H1 (cell line): Measurements from ENCODE around the gene SCP2. TPM values are rescaled to one million over a fixed set of nuclear protein-coding genes. Genes with fewer than 3 reads are reported as not detected.

Experiments used
- CTCF ChIA-PET: fragments of 300-600 bp; sonication (Branson Sonifier 250); formaldehyde crosslinking; loops from one replicate; lab custom pipeline; 2021; ENCODE audit not compliant: partially characterized antibody; lab: Charles Lee
- POLR2A ChIA-PET: fragments of 300-600 bp; sonication (Branson Sonifier 250); formaldehyde crosslinking; loops from one replicate; lab custom pipeline; 2021; ENCODE audit warnings: inconsistent platforms; ENCODE audit not compliant: partially characterized antibody; lab: Charles Lee
- DNase-seq, 2 experiments: peaks; one replicate each; pipeline versions ENCODE4 v3.0.0 to v3.0.0-alpha.2; 2010 to 2022; ENCODE audit warnings: low spot score in 2 of 2, low read depth in 1 of 2, mixed read lengths in 1 of 2
- FAIRE-seq: peaks from 2 replicates; lab custom pipeline; 2011; peaks lifted over from hg19 to GRCh38; lab: Jason Lieb, UNC
- H2AFZ ChIP-seq: 2 replicates; pipeline ENCODE4 v1.8.1; 2012; ENCODE audit warnings: low read length, inconsistent platforms
- H2AK5ac ChIP-seq: 2 replicates; pipeline ENCODE4 v1.6.1; 2013; ENCODE audit warnings: low read depth, low read length
- H2BK120ac ChIP-seq: replicated peaks from 2 replicates; pipeline ENCODE3; 2013; ENCODE audit warnings: low read depth, low read length, inconsistent platforms
- H2BK12ac ChIP-seq: 2 replicates; pipeline ENCODE4 v1.6.1; 2013; ENCODE audit warnings: low read depth, low read length
- H2BK15ac ChIP-seq: 2 replicates; pipeline ENCODE4 v1.6.1; 2013; ENCODE audit warnings: low read length
- H2BK20ac ChIP-seq: 2 replicates; pipeline ENCODE4 v1.6.1; 2013; ENCODE audit warnings: low read length
- H2BK5ac ChIP-seq: 2 replicates; pipeline ENCODE4 v1.6.1; 2013; ENCODE audit warnings: low read depth, low read length
- H3K14ac ChIP-seq: 2 replicates; pipeline ENCODE4 v1.6.1; 2013; ENCODE audit warnings: inconsistent platforms; ENCODE audit not compliant: insufficient read length
- H3K18ac ChIP-seq: 2 replicates; pipeline ENCODE4 v1.6.1; 2013; ENCODE audit warnings: low read length; ENCODE audit errors: extremely low read depth
- H3K23ac ChIP-seq: 2 replicates; pipeline ENCODE4 v1.6.1; 2013; ENCODE audit warnings: inconsistent platforms; ENCODE audit not compliant: insufficient read length
- H3K23me2 ChIP-seq: 2 replicates; pipeline ENCODE4 v1.6.1; 2013; ENCODE audit warnings: low read depth, low read length
- H3K27ac ChIP-seq: 2 replicates; pipeline ENCODE4 v1.6.1; 2011; ENCODE audit warnings: low read depth, low read length, inconsistent platforms
- H3K27me3 ChIP-seq, 4 experiments: replicated peaks in 1 of 4; 1 replicate in 1 of 4; 2 replicates in 3 of 4; pipeline versions ENCODE4 v1.6.1 to v1.8.1; 2011 to 2013; ENCODE audit warnings: low read length in 3 of 4, mild to moderate bottlenecking in 3 of 4, inconsistent platforms in 2 of 4, mixed read lengths in 2 of 4, moderate library complexity in 1 of 4; ENCODE audit not compliant: control insufficient read depth in 3 of 4, insufficient read depth in 3 of 4; ENCODE audit errors: extremely low read depth in 1 of 4
- H3K36me3 ChIP-seq, 4 experiments: 2 replicates each; pipeline versions ENCODE4 v1.6.1 to v1.8.1; 2011 to 2013; ENCODE audit warnings: mild to moderate bottlenecking in 4 of 4, low read length in 3 of 4, moderate library complexity in 2 of 4, control low read depth in 1 of 4, inconsistent platforms in 1 of 4; ENCODE audit not compliant: insufficient read depth in 4 of 4, control insufficient read depth in 2 of 4
- H3K4ac ChIP-seq: replicated peaks from 2 replicates; pipeline ENCODE3; 2013; ENCODE audit warnings: low read length, low read depth, mixed read lengths, inconsistent platforms; ENCODE audit not compliant: insufficient read length
- H3K4me1 ChIP-seq, 4 experiments: replicated peaks in 1 of 4; 1 replicate in 1 of 4; 2 replicates in 3 of 4; pipeline versions ENCODE4 v1.6.1 to v1.8.1; 2011 to 2013; ENCODE audit warnings: low read length in 3 of 4, inconsistent platforms in 2 of 4, mixed read lengths in 1 of 4; ENCODE audit not compliant: insufficient read depth in 4 of 4, control insufficient read depth in 3 of 4
- H3K4me2 ChIP-seq, 2 experiments: 2 replicates each; pipeline versions ENCODE4 v1.6.1 to v1.8.1; 2011 to 2013; ENCODE audit warnings: low read depth in 2 of 2, low read length in 2 of 2, control low read depth in 1 of 2, inconsistent platforms in 1 of 2, mild to moderate bottlenecking in 1 of 2; ENCODE audit not compliant: insufficient read depth in 1 of 2
- H3K4me3 ChIP-seq, 4 experiments: fragments of 200-600, 300-600 bp in 1 of 4; sonication (generic), shearing (Covaris generic), sonication (Bioruptor Twin) in 1 of 4; 2 replicates each; pipeline versions ENCODE4 v1.5.1 to v1.8.1; 2011 to 2016; ENCODE audit warnings: low read length in 4 of 4, low read depth in 3 of 4, control low read depth in 2 of 4, inconsistent platforms in 2 of 4, mild to moderate bottlenecking in 2 of 4, mixed read lengths in 1 of 4, moderate library complexity in 1 of 4; ENCODE audit not compliant: insufficient read depth in 2 of 4; ENCODE audit errors: extremely low read depth in 1 of 4
- H3K56ac ChIP-seq: replicated peaks from 2 replicates; pipeline ENCODE3; 2013; ENCODE audit warnings: low read depth, mild to moderate bottlenecking, mixed read lengths, low read length, inconsistent platforms; ENCODE audit not compliant: insufficient read length
- H3K79me1 ChIP-seq: 2 replicates; pipeline ENCODE4 v1.6.1; 2013; ENCODE audit warnings: low read depth, low read length, control low read depth
- H3K79me2 ChIP-seq, 2 experiments: 2 replicates each; pipeline versions ENCODE4 v1.6.1 to v1.8.1; 2012 to 2013; ENCODE audit warnings: low read length in 2 of 2, mild to moderate bottlenecking in 2 of 2, inconsistent platforms in 1 of 2; ENCODE audit not compliant: insufficient read depth in 2 of 2, control insufficient read depth in 1 of 2
- H3K9ac ChIP-seq, 4 experiments: replicated peaks in 1 of 4; 1 replicate in 1 of 4; 2 replicates in 3 of 4; pipeline versions ENCODE4 v1.6.1 to v1.8.1; 2011 to 2013; ENCODE audit warnings: low read depth in 3 of 4, low read length in 3 of 4, control low read depth in 2 of 4, mild to moderate bottlenecking in 2 of 4, moderate library complexity in 2 of 4, inconsistent platforms in 1 of 4; ENCODE audit errors: extremely low read depth in 1 of 4
- H3K9me3 ChIP-seq, 2 experiments: 2 replicates each; pipeline versions ENCODE4 v1.6.1 to v1.8.1; 2012 to 2013; ENCODE audit warnings: mild to moderate bottlenecking in 2 of 2, moderate library complexity in 2 of 2, control low read depth in 1 of 2, inconsistent platforms in 1 of 2, low read depth in 1 of 2, low read length in 1 of 2, mixed read lengths in 1 of 2; ENCODE audit not compliant: insufficient read depth in 2 of 2
- H4K20me1 ChIP-seq, 2 experiments: replicated peaks in 1 of 2; 2 replicates each; pipeline versions ENCODE3 to v1.8.1; 2011 to 2013; ENCODE audit warnings: inconsistent platforms in 2 of 2, low read length in 2 of 2, mild to moderate bottlenecking in 1 of 2; ENCODE audit not compliant: insufficient read depth in 2 of 2, control insufficient read depth in 1 of 2
- H4K5ac ChIP-seq: 2 replicates; pipeline ENCODE4 v1.6.1; 2013; ENCODE audit warnings: low read length, low read depth, mixed read lengths, inconsistent platforms; ENCODE audit not compliant: insufficient read length
- H4K8ac ChIP-seq: 2 replicates; pipeline ENCODE4 v1.8.0; 2013; ENCODE audit warnings: mild to moderate bottlenecking, moderate library complexity, low read length, inconsistent platforms; ENCODE audit not compliant: insufficient read depth; ENCODE audit errors: extremely low read depth
- H4K91ac ChIP-seq: replicated peaks from 2 replicates; pipeline ENCODE3; 2013; ENCODE audit warnings: low read length, mixed read lengths, inconsistent platforms; ENCODE audit not compliant: insufficient read length
- BRCA1 ChIP-seq: IDR thresholded peaks from 2 replicates; pipeline ENCODE4 v1.6.1; 2012; ENCODE audit warnings: low read depth, low read length, improper control_type of control experiment
- EZH2 ChIP-seq: fragments of 200-600 bp; sonication (generic); IDR thresholded peaks from 2 replicates; pipeline ENCODE4 v1.7.1; 2012; ENCODE audit warnings: low read depth, mild to moderate bottlenecking, moderate library complexity, low read length, inconsistent platforms; ENCODE audit not compliant: severe bottlenecking
- HDAC2 ChIP-seq, 2 experiments: fragments of 300-600 bp in 1 of 2; sonication (generic) in 1 of 2; IDR thresholded peaks; 2 replicates each; pipeline ENCODE4 v1.6.1; 2011 to 2012; ENCODE audit warnings: low read depth in 2 of 2, low read length in 2 of 2, mild to moderate bottlenecking in 2 of 2, moderate library complexity in 2 of 2, borderline replicate concordance in 1 of 2, inconsistent platforms in 1 of 2
- MAFK ChIP-seq: IDR thresholded peaks from 2 replicates; pipeline ENCODE4 v1.6.1; 2012; ENCODE audit warnings: low read depth, mild to moderate bottlenecking, improper control_type of control experiment, low read length
- NANOG ChIP-seq: IDR thresholded peaks from 2 replicates; pipeline ENCODE4 v1.6.1; 2011; ENCODE audit warnings: low read length, low read depth, mild to moderate bottlenecking, inconsistent platforms; ENCODE audit not compliant: insufficient read depth, poor library complexity, severe bottlenecking
- NRF1 ChIP-seq: IDR thresholded peaks from 2 replicates; pipeline ENCODE4 v1.6.1; 2011; ENCODE audit warnings: mild to moderate bottlenecking, low read depth, low read length, improper control_type of control experiment
- SIN3A ChIP-seq, 2 experiments: IDR thresholded peaks in 1 of 2; conservative IDR thresholded peaks in 1 of 2; 2 replicates each; pipeline ENCODE4 v1.6.1; 2011 to 2012; ENCODE audit warnings: low read length in 2 of 2, improper control_type of control experiment in 1 of 2, low read depth in 1 of 2, mild to moderate bottlenecking in 1 of 2
- SIRT6 ChIP-seq: IDR thresholded peaks from one replicate; pipeline ENCODE4 v1.7.1; 2012; ENCODE audit warnings: low read length, inconsistent platforms
- TBP ChIP-seq: IDR thresholded peaks from 2 replicates; pipeline ENCODE4 v1.6.1; 2011; ENCODE audit warnings: low read depth, low read length, improper control_type of control experiment
- TCF12 ChIP-seq: IDR thresholded peaks from 2 replicates; pipeline ENCODE4 v1.6.1; 2011; ENCODE audit warnings: low read depth, mild to moderate bottlenecking, low read length
- WGBS, 2 experiments: shearing (Covaris generic) in 1 of 2; methylation state at CpG; one replicate each; pipeline versions ENCODE4 v1.1.6 to v1.1.7; 2013 to 2015; ENCODE audit warnings: low lambda C conversion rate in 2 of 2, mixed read lengths in 2 of 2, inconsistent platforms in 1 of 2, low coverage in 1 of 2, missing lambda C conversion rate in 1 of 2; ENCODE audit not compliant: insufficient replicate concordance in 2 of 2, insufficient coverage in 1 of 2, insufficient read length in 1 of 2; ENCODE audit errors: extremely low coverage in 1 of 2, missing lambda C conversion rate in 1 of 2; 5-methylcytosine and 5-hydroxymethylcytosine counted together
- polyA plus RNA-seq, 7 experiments: library from polyadenylated mRNA; depleted of rRNA in 3 of 7; stranded (reverse) in 5 of 7; unstranded in 2 of 7; fragments of >200 nt in 5 of 7; fragments of 200-250 nt in 2 of 7; gene quantifications; 1 replicate in 5 of 7; 2 replicates in 1 of 7; 4 replicates in 1 of 7; pipeline versions ENCODE4 v1.2.1 to v1.2.3, GENCODE V29; 2011 to 2013; ENCODE audit warnings: missing spikeins in 2 of 7, mixed read lengths in 2 of 7
- total RNA-seq: library from RNA; stranded (reverse); fragmentation: NEBNext Ultra II Directional; extraction: Animal tissue kit (Norgen Biotek cat#: 25700); gene quantifications from 2 replicates; pipeline ENCODE4 v1.2.1, GENCODE V29; 2021
- TF ChIP-seq, protein P1 (sequence below): IDR thresholded peaks from 2 replicates; pipeline ENCODE4 v1.6.1; 2012; ENCODE audit warnings: inconsistent platforms
- TF ChIP-seq, protein P2 (sequence below): IDR thresholded peaks from 2 replicates; pipeline ENCODE4 v1.6.1; 2011; ENCODE audit warnings: low read length, improper control_type of control experiment

Gene SCP2
- total and polyA plus RNA-seq, 2 of the 8 experiments (the other 6 are each of a cell fraction or from before 2014, with no cell fraction given), result 20.9 to 54.3 TPM

DNA sequence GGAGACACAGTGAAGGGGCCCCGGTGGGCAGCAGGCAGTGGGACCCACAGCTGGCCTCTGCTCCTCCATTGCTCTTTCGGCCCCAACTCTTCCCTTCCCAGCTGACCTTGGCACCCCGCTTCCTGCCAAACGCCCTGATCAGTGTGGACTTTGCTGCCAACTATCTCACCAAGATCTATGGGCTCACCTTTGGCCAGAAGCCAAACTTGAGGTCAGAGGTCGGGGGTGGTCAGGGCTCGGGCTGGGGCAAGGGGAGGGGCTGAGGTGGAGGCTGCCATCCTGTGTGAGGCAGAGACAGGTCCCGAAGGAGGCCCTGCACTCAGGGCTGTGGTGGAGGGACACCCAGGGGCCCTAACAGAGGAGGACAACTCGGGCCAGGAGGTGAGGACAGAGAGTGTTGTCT lies 148.7 kb downstream of the SCP2 start:
- CTCF ChIA-PET, result interaction anchor here (1.0 to 5.9 kb wide), 2 partner anchors 12 to 85 kb away, joined by 3 to 23 read pairs; no protein-coding TSS in a partner anchor
- no peak overlapping the region for H4K8ac ChIP-seq
- H2BK15ac ChIP-seq, result no peak overlapping the region
- H3K23ac ChIP-seq, result no peak overlapping the region
- H3K4me2 ChIP-seq, result no peak overlapping the region
- H3K18ac ChIP-seq, result no peak overlapping the region
- no peaks in the 10 kb centered on the region; a peak in 1 of 7 replicates for H3K4me1 ChIP-seq
- no peak overlapping the region for H2BK12ac ChIP-seq
- H3K23me2 ChIP-seq, result peaks cover 2% of the 10 kb centered on the region; the same call in 1 of the 2 replicates
- H3K4ac ChIP-seq, result no peak overlapping the region
- no peaks in the 10 kb centered on the region for H4K20me1 ChIP-seq
- no peak overlapping the region for H3K4me3 ChIP-seq
- H2BK5ac ChIP-seq, result no peak overlapping the region
- H4K5ac ChIP-seq, result no peak overlapping the region
- DNase-seq (no peak), FAIRE-seq (no peak)
- no peak overlapping the region for H3K14ac ChIP-seq
- POLR2A ChIA-PET, result interaction anchor here (1.2 to 1.5 kb wide), 2 partner anchors 16 kb away, joined by 3 to 5 read pairs; no protein-coding TSS in a partner anchor
- H3K79me1 ChIP-seq, result no peaks in the 10 kb centered on the region
- no peak overlapping the region for H4K91ac ChIP-seq
- no peak overlapping the region for H2BK20ac ChIP-seq
- no peaks in the 10 kb centered on the region for H3K27me3 ChIP-seq
- 87% methylated on average over 8 of the region's 8 CpGs; no CpG with 5 or more reads in 1 of the 2 experiments for WGBS, 2 experiments
- no peak overlapping the region for H3K56ac ChIP-seq
- no peaks in the 10 kb centered on the region for H3K79me2 ChIP-seq
- no peaks in the 10 kb centered on the region for H3K9me3 ChIP-seq
- H3K9ac ChIP-seq, result no peak overlapping the region
- H3K36me3 ChIP-seq, result no peaks in the 10 kb centered on the region
- H2BK120ac ChIP-seq, result no peak overlapping the region
- H2AFZ ChIP-seq, result no peak overlapping the region
- no peak overlapping the region for H2AK5ac ChIP-seq
- no peak overlapping the region for H3K27ac ChIP-seq
- TF ChIP-seq NRF1, result no peak
- TF ChIP-seq SIN3A (conservative IDR thresholded peaks at IDR 0.05 in 1 of 2, IDR thresholded peaks at IDR 0.05 in 1 of 2; ENCODE audit: low read depth in 1 of 2, low read length in 2 of 2), result no peak
- TF ChIP-seq SIRT6, result no peak
- TF ChIP-seq, protein P1, sequence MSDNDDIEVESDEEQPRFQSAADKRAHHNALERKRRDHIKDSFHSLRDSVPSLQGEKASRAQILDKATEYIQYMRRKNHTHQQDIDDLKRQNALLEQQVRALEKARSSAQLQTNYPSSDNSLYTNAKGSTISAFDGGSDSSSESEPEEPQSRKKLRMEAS, result no peak
- no peak for TF ChIP-seq BRCA1
- no peak for TF ChIP-seq TCF12
- TF ChIP-seq HDAC2 (IDR thresholded peaks at IDR 0.05; ENCODE audit: borderline replicate concordance in 1 of 2, low read depth in 2 of 2, low read length in 2 of 2), result no peak
- TF ChIP-seq EZH2, result no peak
- no peak for TF ChIP-seq TBP
- TF ChIP-seq NANOG, result no peak
- no peak for TF ChIP-seq MAFK
- TF ChIP-seq, protein P2, sequence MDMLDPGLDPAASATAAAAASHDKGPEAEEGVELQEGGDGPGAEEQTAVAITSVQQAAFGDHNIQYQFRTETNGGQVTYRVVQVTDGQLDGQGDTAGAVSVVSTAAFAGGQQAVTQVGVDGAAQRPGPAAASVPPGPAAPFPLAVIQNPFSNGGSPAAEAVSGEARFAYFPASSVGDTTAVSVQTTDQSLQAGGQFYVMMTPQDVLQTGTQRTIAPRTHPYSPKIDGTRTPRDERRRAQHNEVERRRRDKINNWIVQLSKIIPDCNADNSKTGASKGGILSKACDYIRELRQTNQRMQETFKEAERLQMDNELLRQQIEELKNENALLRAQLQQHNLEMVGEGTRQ, result no peak
